PFSK-1 (cell line): Measurements from ENCODE around the gene MXI1.

Experiments
- FOXP2 ChIP-seq: optimal IDR thresholded peaks from 2 replicates; pipeline ENCODE3; 2011; ENCODE audit warnings: borderline replicate concordance, control low read depth, inconsistent platforms; ENCODE audit not compliant: insufficient read depth; ENCODE audit errors: extremely low read length, extremely low read depth
- POLR2AphosphoS5 ChIP-seq: IDR thresholded peaks from 2 replicates; pipeline ENCODE4 v1.6.1; 2012; ENCODE audit warnings: low read depth, mild to moderate bottlenecking, control low read depth, low read length, moderate library complexity
- REST ChIP-seq, 2 experiments: IDR thresholded peaks; 2 replicates each; pipeline versions ENCODE4 v1.6.1 to v1.8.0; 2011 to 2012; ENCODE audit warnings: low read depth in 2 of 2, low read length in 2 of 2, control low read depth in 1 of 2, inconsistent platforms in 1 of 2, mild to moderate bottlenecking in 1 of 2, moderate library complexity in 1 of 2; ENCODE audit not compliant: insufficient read depth in 1 of 2
- SIN3A ChIP-seq: IDR thresholded peaks from 2 replicates; pipeline ENCODE4 v1.6.1; 2012; ENCODE audit warnings: mild to moderate bottlenecking, low read length, moderate library complexity, borderline replicate concordance; ENCODE audit not compliant: insufficient read depth
- TAF1 ChIP-seq: IDR thresholded peaks from 2 replicates; pipeline ENCODE4 v1.6.1; 2012; ENCODE audit warnings: low read length, control low read depth, borderline replicate concordance; ENCODE audit not compliant: insufficient read depth

GRCh38 chr10:110274647-110275046 is 67.2 kb downstream of the MXI1 start:
- no peak for TF ChIP-seq POLR2AphosphoS5
- TF ChIP-seq TAF1, result no peak
- no peak for TF ChIP-seq SIN3A
- TF ChIP-seq REST (IDR thresholded peaks at IDR 0.05; ENCODE audit: insufficient read depth in 1 of 2, low read depth in 2 of 2, low read length in 2 of 2), result no peak
- TF ChIP-seq FOXP2, result no peak
